ENCODE measurements around the gene RIMS4.

DNA sequence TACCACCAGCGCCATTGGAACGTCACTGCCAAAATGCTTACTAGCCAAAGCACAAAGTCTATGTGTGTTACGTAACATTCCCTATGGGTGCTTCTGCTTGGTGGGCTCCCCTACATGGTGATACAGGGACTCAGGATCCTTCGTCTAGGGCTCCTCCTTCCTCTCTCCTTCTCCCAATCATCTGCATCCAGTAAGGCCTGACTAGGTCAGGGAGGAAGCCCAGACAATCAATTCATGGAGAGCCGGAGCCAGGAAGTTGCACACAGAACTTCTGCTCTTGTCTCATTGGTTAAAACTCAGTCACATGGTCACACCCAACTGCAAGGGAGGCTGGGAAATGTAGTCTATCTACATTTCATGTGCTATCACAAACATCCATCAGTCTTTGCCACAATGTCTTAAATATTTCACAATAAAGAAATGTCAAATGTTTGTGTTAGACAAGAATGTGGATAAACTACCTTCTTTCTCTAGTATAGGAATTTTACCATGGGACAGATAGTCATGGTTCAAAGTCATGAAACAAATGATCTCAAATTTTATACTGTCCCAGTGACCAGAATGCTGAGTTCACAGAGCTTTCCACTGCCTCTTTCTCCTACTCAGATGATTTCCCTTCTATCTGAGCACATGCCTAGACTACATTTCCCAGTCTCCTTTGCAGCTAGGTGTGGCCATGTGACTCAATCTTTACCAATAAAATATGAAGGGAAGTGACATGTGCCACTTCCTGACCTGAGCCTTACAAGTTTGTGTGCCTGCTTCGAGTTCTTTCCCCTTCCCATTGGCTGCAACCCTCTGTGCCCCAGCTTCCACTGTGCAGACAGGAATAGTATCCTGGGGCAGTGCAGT is 74.0 kb downstream of the RIMS4 start:
- TF ChIP-seq HDGF (IDR thresholded peaks at IDR 0.05; ENCODE audit: borderline replicate concordance) (no peak), TARDBP (IDR thresholded peaks at IDR 0.05) (no peak), NFRKB (IDR thresholded peaks at IDR 0.05) (no peak), BHLHE40 (IDR thresholded peaks at IDR 0.05; ENCODE audit: borderline replicate concordance) (no peak), SUZ12 (IDR thresholded peaks at IDR 0.05) (no peak), FOXK2 (IDR thresholded peaks at IDR 0.05) (no peak), FOXM1 (IDR thresholded peaks at IDR 0.05; ENCODE audit: borderline replicate concordance) (no peak), LEF1 (IDR thresholded peaks at IDR 0.05; ENCODE audit: borderline replicate concordance) (no peak), ELF4 (IDR thresholded peaks at IDR 0.05) (peak; percentile 62)
